GM19035 (cell line): ENCODE measurements around the gene OPRD1.

Experiments
- ATAC-seq: cut with Tn5 transposase; IDR thresholded peaks from one replicate; pipeline ENCODE4 v1.9.1; 2021; ENCODE audit not compliant: unreplicated experiment

The OPRD1 gene

DNA sequence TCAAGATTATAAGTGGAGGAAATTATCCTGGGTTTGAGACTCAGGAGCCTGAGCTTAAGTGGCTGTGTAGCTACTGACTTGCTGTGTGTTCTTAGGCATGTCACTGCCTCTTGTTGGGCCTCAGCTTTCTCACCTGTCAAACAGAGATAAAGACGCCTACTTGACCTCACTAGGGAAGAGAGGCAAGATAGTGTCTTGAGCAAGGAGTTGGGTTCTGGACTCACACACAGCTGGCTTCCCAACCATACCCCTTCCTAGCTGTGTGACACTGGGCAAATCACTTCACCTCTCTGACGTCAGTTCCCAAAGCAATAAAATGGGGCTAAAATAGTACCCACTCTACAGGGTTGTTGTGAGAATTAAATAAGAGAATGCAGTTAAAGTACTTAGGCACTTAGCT, 90.8 kb downstream of the OPRD1 start:
- ATAC-seq = no peak

DNA sequence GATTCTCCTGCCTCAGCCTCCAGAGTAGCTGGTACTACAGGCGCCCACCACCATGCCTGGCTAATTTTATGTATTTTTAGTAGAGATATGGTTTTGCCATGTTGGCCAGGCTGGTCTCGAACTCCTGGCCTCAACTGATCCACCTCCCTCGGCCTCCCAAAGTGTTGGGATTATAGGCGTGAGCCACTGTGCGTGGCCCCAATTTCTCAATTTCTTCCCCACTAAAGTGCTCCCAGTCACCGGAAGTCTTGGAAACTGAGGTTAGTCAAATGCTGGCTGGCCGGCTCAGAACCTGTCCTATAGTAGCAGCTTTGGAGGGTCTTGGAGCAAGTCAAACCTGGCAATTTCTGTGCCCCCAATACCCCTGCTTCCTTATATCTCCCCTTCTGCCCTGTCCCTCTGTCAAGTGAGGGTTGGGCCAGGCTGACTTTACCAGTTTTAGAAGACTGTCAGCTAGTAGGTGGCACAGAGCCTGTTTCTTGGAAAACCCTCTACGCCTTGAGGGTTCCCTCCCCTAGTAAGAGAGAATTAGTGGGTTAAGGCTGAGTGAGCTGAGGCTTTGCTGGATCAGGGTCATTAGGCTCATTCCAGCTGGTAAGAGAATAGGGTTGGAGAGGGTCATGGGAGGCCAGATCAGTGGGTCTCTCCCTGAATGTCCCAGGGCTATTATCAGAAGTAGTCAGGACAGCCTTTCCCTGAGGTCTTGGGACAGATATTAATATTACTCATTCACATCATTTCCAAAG, 94.1 kb downstream of the OPRD1 start:
- no peak for ATAC-seq

- no peak for ATAC-seq
Observed at GRCh38 chr1:28909198-28909597, 97.2 kb downstream of the OPRD1 start.

DNA sequence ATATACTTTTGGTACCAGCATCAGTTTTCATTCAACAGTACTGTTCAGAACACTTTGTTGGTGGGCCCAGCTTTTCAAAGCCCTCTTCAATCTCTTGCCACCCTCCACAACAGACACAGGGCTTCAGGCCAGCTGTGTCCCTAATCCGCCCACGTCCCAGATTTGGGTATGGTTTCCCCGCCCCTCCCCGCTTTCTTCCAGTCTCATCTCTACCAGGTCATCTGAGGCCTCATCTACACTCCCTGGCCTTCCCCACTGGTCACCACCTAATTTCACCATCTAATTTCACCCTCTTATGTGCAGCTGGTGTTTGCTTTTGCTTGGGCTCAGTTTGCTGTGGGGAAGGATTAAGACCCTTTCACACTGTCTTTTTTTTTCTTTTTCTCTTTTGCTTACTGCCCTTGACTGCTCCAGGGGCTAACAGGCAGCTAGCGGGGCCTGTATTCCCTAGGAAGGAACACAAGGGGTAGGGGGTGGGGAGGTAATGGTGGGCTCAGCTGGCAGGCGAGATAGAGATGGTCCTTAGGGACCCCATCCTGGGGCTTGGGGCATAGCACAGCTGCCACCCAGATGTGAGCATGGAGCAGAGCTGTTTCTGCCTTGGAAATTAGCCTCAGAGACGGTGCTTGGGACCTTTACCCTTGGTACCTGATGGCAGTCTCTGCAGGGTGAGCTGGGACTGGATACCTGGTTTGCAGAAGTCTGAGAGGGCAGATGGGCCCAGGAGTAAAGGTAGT, 98.6 kb downstream of the OPRD1 start:
- no peak for ATAC-seq

DNA sequence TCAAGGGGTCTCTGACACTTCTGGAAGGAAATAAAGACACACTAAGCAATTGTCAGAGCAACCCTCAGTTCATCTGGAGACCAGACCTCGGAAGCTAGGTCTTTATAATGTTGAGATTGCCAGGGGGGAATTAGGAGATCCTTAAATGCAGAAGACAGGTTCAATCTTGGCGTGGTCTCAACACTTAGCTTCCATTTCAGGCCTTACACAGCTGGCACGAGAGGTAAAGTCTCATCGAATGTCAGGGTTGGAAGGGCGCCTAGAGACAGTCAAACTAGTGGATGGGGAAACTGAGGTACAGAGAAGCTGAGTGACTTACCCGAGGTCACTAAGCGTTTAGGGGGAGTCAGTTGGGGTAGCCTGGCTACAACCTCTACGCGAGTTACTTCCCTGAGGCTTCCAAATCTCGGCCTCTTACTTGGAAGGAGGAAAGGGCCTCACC, 101.8 kb downstream of the OPRD1 start:
- ATAC-seq = no peak

DNA sequence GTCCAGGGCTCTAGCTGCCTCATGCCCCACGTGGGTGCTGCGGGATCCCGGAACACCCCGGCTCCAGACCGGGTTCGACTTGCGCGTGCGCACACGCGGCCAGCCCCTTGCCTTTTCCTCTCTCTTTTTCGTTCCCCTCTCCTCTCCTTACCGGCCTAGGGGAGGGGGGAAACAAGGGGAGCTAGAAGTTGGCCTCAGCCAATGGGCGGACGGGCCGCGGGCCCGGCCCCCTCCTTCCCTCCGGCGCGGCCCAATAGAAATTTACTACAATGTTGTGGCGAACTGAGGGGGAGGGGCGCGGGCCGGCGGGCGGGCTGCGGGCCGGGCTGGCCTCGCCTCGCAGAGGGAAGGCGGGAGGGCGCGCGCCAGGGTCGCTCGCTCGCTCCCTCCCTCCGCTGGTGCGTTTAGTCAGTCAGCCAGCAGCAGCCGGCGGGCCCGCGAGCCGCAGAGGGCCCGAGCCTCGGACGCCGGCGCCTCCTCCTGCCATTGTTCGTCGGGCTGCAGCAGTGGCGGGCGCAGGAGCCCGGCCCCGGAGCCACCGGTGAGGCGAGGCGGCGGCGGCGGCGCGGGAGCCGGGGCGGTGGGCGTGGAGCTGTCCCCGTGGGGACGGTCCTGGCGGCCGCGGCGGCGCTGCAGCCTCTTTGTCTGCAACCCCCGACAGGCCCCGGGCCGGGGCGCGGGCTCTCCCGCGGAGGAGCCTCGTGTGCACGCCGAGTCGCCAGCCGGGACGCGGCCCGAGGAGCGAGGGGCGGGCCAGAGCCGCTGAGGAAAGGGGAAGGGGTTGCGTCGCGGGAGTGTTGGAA, 102.5 kb downstream of the OPRD1 start, which contains the start of gene EPB41:
Gene EPB41 (plus strand): TSS at position 342 of the 803 bp plus-strand sequence. CDS start 72,869 bp downstream, outside the sequence.
- ATAC-seq = peak; percentile 81

DNA sequence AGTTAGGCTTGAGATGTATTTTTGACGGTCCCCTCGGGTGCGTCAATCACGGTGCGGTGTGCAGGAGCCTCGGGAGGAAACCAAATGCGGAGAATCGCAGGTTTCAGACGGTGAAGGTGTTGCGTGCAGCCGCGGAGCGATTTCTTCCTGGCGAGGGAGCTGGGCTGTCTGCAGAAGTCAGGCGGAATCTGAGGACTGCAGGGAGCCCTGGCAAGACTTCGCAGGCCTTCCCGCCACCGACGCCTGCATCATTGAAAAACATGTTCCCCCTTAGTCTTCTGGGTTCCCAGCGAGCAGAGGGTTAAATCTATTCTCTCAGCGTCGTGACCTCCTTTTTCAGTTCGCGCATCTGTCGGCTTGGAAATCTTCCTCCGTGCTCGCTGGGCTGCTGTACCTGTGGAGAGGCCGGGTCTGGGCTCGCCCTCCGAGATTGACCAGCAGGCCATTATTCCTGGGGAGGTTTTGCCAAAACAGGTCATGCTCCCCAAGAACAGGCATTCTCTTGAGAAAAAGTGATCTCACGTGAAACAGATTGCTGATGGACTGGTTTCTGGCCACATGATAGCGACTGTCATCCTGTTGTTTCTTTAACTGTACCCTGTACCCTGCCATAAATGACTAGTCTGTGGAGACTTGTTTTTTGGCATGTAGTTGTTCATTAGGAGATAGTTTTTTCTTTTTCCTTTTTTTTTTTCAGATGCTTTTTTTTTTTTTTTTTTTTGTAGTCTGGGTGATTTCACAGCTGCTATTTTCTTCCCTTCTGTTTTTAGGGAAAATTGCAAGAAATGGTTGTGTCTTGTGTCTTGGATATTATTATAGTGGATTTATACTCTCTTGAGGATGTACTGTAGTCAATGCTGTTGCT, 103.3 kb downstream of the OPRD1 start:
- ATAC-seq = peak; percentile 13

DNA sequence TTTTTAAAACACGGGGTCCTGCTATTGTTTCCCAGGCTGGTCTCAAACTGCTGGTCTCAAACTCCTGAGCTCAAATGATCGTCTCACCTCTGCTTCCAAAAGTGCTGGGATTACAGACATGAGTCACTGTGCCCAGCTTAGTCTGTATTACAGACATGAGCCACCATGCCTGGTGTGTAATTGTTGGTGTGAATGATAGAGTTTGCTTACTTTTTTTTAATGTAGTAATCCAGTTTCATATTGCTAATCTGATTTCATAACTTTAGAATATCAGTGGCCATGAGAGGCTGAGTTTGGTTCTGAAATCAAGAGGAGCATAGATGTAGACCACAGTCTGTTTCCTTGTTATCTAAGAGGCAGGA, 105.8 kb downstream of the OPRD1 start:
- no peak for ATAC-seq
